ENCODE results near the gene KIF9.
A peak's percentile ranks its signal among the peaks of the same experiment; 100 is the strongest.
"Not testable (repeated sequence)": the region's sequence is repeated elsewhere in the genome, so short reads cannot be mapped to it uniquely, and the experiment has no call there.

The KIF9 gene

GRCh38 chr3:47282424-47283192, at the start of gene KIF9, which contains the start of gene KLHL18:
Gene KIF9, minus strand, starts transcription at chr3:47282799. Its CDS starts 5,425 bp downstream, at chr3:47277374.
Gene KLHL18, plus strand, starts transcription at chr3:47282944. Its CDS starts 22 bp downstream, at chr3:47282966.
- peak; percentile 98 for DNase-seq

- DNase-seq = peak; percentile 62
These were observed 41.8 kb upstream of the KIF9 start for GRCh38 chr3:47324278-47324865.

DNA sequence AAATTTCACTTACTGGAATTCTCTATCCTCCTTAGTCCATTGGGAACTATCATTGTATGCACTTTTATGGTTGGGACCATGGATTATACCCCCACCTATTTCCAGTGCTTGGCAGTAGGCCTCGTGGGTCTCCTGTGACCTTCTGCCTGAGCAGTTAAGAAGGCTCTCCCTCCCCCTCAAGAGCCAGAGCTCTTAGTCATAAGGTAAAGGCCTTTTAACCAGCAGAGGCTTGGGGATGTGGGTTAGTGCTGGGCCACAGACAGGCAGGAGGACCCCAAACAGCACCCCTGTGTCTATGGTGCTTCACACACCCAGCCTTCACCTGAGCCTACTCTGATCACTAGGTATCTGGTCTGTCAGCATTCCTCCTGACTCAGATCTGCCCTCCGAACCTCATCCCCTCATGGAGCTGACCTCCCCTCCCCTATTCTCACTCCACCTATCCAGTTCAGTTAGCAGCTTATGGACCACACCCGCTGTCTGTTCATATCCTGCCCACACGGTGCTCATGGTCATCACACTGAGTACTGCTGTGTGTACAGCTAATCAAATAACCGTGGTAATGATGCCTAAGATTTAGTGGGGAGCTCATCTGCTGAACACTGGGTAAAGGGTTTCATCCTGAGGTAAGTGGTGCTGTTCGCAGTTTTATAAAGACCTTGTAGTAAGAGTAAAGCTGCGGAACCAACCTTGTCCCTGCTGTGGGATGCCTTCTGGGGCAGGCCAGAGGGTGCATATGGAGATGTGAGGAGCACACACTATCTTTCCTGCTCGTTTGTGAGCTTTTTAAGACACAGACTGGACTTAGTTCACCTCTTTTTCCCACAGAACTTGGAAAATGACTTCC, 41.1 kb upstream of the KIF9 start:
- no peak for DNase-seq

GRCh38 chr3:47319956-47320355, 37.4 kb upstream of the KIF9 start:
- no peak for DNase-seq

DNA sequence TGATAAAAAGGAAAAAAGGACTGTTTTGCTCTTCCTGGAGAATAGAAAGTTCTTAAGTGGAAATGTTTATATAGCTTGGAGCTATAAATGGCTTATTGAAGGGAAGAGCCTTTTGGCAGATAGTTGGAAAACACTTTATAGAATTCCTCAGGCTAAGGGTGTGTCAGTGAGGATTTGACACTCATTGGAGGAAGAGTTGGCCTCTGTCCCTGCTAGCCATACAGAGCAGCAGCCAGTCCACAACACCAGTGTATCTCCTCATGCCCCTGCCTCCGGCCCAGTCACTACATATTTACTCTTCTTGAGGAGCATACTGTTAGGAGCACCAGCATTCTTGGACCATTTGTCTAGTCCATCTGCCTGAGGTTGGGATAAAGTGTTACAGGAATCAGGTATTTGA, 36.3 kb upstream of the KIF9 start:
- no peak for DNase-seq

DNA sequence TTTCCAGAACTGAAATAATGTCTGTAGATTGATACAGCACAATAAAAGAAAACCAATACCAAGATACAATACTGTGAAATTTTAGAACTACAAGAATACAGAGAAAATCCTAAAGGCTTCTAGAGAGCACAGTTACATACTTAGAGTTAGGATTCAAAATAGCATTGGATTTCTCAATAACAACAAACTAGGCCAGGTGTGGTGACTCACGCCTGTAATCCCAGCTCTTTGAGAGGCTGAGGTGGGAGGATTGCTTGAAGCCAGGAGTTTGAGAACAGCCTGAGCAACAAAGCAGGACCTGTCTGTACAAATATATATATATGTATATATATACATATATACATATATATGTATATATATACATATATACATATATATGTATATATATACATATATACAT, 33.6 kb upstream of the KIF9 start:
- DNase-seq = not testable (repeated sequence)

GRCh38 chr3:47315069-47315647, 32.6 kb upstream of the KIF9 start:
- DNase-seq = no peak

DNA sequence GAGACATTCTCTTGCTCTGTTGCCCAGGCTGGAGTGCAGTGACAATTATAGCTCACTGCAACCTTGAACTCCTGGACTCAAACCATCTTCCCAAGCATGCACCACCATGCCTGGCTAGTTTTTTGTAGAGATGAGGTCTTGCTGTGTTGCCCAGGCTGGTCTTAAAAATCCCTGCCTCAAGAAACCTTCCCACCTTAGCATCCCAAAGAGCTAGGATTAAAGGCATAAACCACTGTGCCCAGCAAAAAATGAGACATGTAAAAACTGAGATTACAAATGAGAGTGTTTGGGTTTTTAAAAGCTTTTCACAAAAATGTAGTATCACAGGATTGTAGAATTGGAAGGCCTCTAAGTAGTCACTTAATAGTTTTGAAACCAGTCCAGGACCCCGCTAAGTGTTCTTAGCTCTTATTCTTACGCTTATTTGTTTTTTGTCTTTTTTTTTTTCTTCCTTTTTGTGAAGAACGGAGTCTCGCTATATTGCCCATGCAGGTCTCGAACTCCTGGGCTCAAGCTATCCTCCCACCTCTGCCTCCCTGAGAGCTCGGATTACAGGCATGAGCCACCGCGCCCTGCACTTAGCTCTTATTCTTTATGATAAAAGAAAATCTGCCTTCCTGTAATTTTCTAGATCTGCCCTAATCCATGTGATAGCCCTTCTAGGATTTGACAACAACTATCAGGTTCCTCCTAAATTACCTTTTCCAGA, 31.6 kb upstream of the KIF9 start:
- DNase-seq = no peak

GRCh38 chr3:47313341-47314055, 30.9 kb upstream of the KIF9 start:
- DNase-seq = no peak

DNA sequence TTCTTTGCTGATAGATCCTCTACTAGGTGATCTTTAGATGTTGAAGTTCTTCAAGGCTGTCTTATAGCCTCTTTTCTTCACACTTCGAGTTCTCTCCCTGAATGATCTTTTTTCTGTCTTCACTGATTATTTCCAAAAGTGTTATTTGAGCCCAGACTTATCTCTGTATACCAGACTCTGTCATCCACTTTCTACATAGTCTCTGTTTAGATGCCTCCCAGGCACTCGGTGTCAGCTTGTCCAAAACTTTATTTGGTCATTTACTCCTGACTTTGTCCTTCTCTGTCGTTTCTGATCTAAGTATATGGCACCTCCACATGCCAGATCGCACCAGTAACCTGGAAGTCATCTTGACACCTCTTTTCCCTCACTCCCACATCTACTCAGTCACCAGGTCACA, 27.8 kb upstream of the KIF9 start:
- DNase-seq = no peak

- DNase-seq = not testable (repeated sequence)
These were observed 26.6 kb upstream of the KIF9 start for GRCh38 chr3:47309231-47309630.

GRCh38 chr3:47306022-47306421, 23.4 kb upstream of the KIF9 start:
- no peak for DNase-seq

DNA sequence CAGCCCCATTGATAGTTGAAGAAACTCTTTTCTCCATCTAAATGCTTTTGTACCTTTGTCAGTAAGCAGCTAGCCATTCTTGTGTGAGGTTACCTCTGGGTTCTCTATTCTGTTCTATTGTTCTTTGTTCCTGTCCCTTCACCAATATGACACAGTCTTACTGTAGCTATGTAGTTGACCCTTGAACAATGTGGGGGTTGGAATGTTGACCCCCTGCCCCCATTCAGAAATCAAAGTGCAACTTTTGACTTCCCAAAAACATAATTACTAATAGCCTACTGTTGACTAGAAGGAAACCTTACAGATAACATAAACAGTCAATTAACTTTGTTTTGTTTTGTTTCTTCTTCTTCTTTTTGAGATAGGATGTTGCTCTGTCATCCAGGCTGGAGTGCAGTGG, 18.9 kb upstream of the KIF9 start:
- DNase-seq = no peak

GRCh38 chr3:47299381-47300318, 17.1 kb upstream of the KIF9 start:
- no peak for DNase-seq

GRCh38 chr3:47298439-47298838, 15.8 kb upstream of the KIF9 start:
- no peak for DNase-seq

DNA sequence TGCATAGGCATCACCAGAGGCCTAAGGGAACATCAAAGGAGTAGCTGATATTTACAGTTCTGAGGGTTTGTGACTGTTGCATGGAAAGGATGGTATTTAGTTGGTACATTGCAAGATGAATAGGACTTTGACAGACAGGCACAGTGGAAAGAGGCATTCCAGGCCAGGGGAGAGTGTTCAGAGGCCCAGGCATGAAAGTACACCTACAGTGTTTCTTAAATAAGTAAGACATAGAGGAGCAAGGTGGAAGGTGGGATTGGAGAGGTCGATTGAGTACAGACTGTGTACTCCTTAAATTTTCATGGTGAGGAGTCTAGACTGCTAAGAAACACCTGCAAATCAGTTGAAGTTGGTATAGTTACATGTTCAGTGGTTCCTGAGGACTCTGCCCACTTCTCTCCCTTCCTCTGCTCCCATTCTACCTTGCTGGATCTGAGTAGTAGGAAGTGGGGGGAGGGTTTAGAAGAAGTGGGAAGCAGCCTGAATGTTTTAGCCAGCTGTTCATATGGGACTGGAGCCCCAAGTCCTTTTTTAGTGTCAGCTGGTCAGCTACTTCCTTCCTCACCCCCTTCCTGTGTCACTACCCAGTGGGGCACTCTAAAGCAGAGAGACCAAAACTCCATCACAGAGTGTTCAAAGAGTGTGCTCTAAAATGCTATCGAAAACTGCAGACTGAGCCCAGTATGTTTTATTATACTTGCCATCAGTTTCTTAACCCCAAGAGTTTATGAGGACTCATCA, 14.1 kb upstream of the KIF9 start:
- no peak for DNase-seq

- no peak for DNase-seq
These were observed 13.4 kb upstream of the KIF9 start for GRCh38 chr3:47295976-47296375.

- DNase-seq = no peak
These were observed 12.7 kb upstream of the KIF9 start for GRCh38 chr3:47295322-47295721.

DNA sequence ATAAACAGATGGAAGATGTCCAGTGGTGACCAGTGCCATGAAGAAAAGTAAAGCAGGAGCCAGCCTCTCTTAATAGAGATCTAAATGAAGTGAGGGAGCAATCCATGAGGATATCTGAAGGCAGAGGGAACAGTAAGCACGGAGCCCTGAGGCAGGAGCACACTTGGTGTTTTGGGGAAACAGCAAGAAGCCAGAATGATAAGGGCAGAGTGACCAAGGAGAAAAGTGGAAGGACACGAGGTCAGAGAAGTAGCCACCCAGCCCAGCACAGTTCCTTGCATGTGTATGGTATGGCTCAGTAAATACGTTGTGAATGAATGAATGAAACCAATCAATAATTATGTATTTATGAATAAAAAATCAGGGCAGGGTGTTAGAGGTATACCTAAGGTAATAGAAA, 11.8 kb upstream of the KIF9 start:
- no peak for DNase-seq

- no peak for DNase-seq
These were observed 11.2 kb upstream of the KIF9 start for GRCh38 chr3:47293822-47294221.

All from CD4-positive, alpha-beta T cell treated with Interleukin-6 for 4 hours (primary cell).